RWPE2 (cell line): Measurements from ENCODE around the gene ELL3.

ENCODE experiments used
- ATAC-seq: fragments of 200-7000 bp; cut with Tn5 transposase; 3 replicates; pipeline ENCODE4 v1.9.1; 2021; ENCODE audit warnings: low read depth
- DNase-seq: peaks from one replicate; pipeline ENCODE4 v3.0.0-alpha.2; 2020; ENCODE audit warnings: low spot score
- H3K27ac ChIP-seq: fragments of 450-650 bp; 2 replicates; pipeline ENCODE4 v1.5.1; 2017; ENCODE audit warnings: mild to moderate bottlenecking; ENCODE audit not compliant: poor library complexity, severe bottlenecking
- H3K27me3 ChIP-seq: fragments of 250-450 bp; sonication (Bioruptor Pico); 2 replicates; pipeline ENCODE4 v1.5.1; 2021; ENCODE audit warnings: mild to moderate bottlenecking, moderate library complexity; ENCODE audit not compliant: insufficient read depth, poor library complexity, severe bottlenecking
- H3K36me3 ChIP-seq: fragments of 250-450 bp; sonication (Bioruptor Pico); 2 replicates; pipeline ENCODE4 v1.5.1; 2020; ENCODE audit warnings: low read depth, mild to moderate bottlenecking, moderate library complexity
- H3K4me1 ChIP-seq: fragments of 250-450 bp; sonication (Bioruptor Pico); 2 replicates; pipeline ENCODE4 v1.5.1; 2021; ENCODE audit warnings: mild to moderate bottlenecking, moderate library complexity; ENCODE audit not compliant: insufficient read depth, poor library complexity, severe bottlenecking
- H3K4me3 ChIP-seq: fragments of 250-450 bp; sonication (Bioruptor Pico); 2 replicates; pipeline ENCODE4 v1.5.1; 2021; ENCODE audit warnings: mild to moderate bottlenecking, moderate library complexity; ENCODE audit not compliant: severe bottlenecking
- H3K9me3 ChIP-seq: fragments of 250-450 bp; sonication (Bioruptor Pico); 2 replicates; pipeline ENCODE4 v1.5.1; 2021; ENCODE audit warnings: mild to moderate bottlenecking, moderate library complexity; ENCODE audit not compliant: severe bottlenecking
- TF ChIP-seq, protein P1 (sequence below): fragments of 450-650 bp; IDR thresholded peaks from one replicate; pipeline ENCODE4 v1.5.1; 2017; ENCODE audit warnings: mild to moderate bottlenecking, moderate library complexity; ENCODE audit not compliant: poor library complexity, severe bottlenecking

ELL3 gene

DNA sequence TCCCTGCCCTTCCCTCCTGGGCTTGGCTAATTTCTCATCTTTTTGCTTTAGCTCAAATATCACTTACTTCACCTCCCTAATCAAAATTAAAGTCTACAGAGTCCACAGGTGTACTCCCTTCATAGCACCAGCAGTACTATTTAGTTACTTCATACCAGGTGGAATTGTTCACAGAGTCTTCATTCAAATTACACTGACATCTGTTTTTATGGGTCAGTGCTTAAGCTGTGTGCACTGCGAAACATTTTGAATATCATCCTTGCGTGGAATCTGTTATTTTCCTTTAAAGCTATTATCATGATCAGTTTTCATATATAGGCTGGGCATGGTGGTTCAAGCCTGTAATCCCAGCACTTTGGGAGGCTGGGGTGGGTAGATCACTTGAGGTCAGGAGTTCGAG, 12.6 kb upstream of the ELL3 start:
- DNase-seq (no peak), ATAC-seq (no peak)
- Histone ChIP-seq H3K27ac (no peak overlapping the region), H3K4me1 (no peaks in the 10 kb centered on the region), H3K36me3 (peaks cover 14% of the 10 kb centered on the region), H3K4me3 (no peak overlapping the region), H3K9me3 (no peaks in the 10 kb centered on the region), H3K27me3 (no peaks in the 10 kb centered on the region)
- TF ChIP-seq, protein P1, sequence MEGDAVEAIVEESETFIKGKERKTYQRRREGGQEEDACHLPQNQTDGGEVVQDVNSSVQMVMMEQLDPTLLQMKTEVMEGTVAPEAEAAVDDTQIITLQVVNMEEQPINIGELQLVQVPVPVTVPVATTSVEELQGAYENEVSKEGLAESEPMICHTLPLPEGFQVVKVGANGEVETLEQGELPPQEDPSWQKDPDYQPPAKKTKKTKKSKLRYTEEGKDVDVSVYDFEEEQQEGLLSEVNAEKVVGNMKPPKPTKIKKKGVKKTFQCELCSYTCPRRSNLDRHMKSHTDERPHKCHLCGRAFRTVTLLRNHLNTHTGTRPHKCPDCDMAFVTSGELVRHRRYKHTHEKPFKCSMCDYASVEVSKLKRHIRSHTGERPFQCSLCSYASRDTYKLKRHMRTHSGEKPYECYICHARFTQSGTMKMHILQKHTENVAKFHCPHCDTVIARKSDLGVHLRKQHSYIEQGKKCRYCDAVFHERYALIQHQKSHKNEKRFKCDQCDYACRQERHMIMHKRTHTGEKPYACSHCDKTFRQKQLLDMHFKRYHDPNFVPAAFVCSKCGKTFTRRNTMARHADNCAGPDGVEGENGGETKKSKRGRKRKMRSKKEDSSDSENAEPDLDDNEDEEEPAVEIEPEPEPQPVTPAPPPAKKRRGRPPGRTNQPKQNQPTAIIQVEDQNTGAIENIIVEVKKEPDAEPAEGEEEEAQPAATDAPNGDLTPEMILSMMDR: no peak

DNA sequence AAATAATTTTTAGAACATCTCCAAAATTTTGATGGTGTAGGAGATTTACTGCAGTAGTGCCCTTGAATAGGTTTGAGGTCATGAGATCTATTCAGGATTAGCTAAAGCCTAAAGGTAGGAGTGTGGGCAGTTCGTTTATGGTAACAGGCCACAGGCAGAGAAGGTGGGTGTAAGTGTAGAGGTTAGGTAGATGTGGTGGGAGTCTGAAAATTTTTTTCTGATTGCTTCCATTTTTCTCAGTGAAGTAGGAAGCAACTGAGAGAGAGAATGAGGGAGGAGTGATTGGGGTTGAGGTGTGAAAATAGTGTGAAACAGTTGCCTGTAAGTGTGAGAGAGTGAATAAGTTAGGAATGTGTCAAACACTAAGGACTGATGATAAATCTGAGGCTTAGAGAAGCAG, 2.2 kb upstream of the ELL3 start:
- Histone ChIP-seq H3K9me3 (no peaks in the 10 kb centered on the region), H3K27ac (no peak overlapping the region), H3K36me3 (peaks cover 5% of the 10 kb centered on the region; the same call in 1 of the 2 replicates), H3K4me1 (no peaks in the 10 kb centered on the region), H3K4me3 (no peak overlapping the region), H3K27me3 (no peaks in the 10 kb centered on the region)
- TF ChIP-seq, protein P1: no peak
- no peak for DNase-seq
- ATAC-seq: no peak

DNA sequence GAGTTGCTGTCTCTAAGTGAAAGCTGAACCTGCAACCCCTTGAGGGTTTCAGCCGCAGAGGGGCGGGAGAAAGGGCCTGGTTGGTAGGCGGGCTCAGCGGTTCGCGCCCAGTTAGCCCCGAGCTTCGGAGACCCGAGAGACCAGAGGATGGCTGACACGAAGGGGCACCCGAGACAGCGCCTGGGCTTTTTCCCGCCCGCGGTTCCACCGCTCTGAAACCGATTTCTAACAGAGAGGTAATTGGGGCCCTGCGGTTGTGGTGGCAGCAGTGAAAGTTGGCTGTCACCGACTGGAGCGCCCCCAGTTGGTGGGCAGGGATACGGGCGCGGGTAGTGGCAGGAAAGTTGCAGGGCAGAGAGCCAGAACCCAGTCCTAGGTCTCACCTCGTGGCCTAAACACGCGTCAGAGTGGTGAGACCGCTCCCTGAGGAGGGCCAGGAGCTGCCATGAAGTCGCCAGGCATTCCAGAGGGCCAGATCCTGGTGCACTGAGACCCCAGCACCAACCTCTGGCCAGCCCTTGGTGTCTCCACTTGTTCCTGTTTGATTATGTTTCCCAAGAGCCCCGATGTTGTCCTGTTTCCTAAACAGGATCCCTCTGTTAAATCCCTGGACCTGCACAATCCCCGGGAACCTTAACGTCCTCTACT, 625 bp upstream of the ELL3 start:
- Histone ChIP-seq H3K27me3 (no peaks in the 10 kb centered on the region), H3K9me3 (no peaks in the 10 kb centered on the region), H3K27ac (peak overlapping the region; percentile 47), H3K4me1 (no peaks in the 10 kb centered on the region), H3K4me3 (peak overlapping the region; percentile 46), H3K36me3 (peaks cover 15% of the 10 kb centered on the region)
- TF ChIP-seq, protein P1: peak; percentile 98
- DNase-seq: peak; percentile 90
- peak; percentile 66 for ATAC-seq

DNA sequence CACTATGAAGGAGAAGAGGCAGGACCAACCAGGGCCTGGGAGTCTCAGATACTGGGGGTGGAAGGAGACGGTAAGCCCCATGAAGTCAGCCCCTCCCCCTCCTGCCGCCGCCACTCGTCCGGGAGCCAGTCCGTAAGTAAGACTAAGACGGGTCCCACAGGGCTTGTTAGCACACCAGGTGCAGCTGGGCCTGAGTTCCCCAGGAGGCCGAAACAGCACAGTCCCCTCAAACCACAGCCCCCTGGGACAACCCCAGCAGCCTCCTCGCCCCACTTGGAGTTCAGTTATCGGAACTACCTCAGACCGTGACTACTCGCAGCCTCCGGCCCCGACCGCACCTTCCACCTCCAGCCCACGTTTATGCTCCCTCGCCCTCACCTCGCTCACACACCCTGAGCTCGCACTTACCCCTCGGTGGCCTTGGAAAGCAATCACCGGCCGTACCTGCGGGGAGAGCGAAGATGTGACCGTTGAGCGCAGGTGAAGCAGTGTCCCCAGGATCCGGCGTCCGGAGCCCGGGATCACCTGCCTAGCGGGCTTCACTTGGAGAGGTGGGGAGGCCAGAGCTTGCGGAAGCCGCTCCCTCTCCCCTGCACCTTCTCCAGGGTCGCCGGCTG, 557 bp downstream of the ELL3 start:
- Histone ChIP-seq H3K27ac (peak overlapping the region; percentile 47), H3K27me3 (no peaks in the 10 kb centered on the region), H3K9me3 (no peaks in the 10 kb centered on the region), H3K4me3 (peak overlapping the region; percentile 46), H3K36me3 (peaks cover 27% of the 10 kb centered on the region), H3K4me1 (no peaks in the 10 kb centered on the region)
- TF ChIP-seq, protein P1: no peak
- ATAC-seq (peak; percentile 9), DNase-seq (peak; percentile 81)

DNA sequence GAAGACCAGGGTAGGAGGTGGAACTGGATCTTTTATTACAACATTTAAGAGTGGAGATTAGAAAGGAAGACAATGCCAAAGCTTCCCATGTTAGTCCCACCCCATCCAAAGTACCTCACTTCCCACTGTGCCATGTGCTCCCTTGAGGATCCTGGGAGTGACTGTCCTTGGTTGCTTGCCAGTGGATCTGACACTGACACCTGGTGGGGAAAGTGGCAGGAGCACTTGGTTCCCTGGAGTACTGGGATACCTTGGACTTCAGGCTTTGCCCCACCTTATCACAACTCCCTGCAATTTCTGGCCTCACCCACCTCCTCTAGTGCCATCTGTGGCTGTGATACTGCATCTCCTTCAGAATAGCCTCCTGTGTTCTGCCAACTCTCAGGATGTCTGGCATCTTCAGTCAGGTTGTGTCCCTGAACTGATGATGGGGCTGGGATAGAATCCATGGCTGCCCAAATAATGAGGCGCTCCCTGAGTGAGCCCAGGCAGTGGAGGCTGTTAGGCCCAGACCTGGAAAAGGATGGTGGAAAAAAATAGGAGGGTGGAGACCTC, 1.3 kb downstream of the ELL3 start:
- H3K36me3 ChIP-seq: peaks cover 34% of the 10 kb centered on the region
- no peaks in the 10 kb centered on the region for H3K4me1 ChIP-seq
- peak overlapping the region; percentile 46 for H3K4me3 ChIP-seq
- no peaks in the 10 kb centered on the region for H3K27me3 ChIP-seq
- ATAC-seq (peak; percentile 60), DNase-seq (peak; percentile 80)
- TF ChIP-seq, protein P1: peak; percentile 94
- H3K9me3 ChIP-seq: no peaks in the 10 kb centered on the region
- peak overlapping the region; percentile 47 for H3K27ac ChIP-seq
